Measurements from ENCODE around the gene TCF4.

The TCF4 gene

DNA sequence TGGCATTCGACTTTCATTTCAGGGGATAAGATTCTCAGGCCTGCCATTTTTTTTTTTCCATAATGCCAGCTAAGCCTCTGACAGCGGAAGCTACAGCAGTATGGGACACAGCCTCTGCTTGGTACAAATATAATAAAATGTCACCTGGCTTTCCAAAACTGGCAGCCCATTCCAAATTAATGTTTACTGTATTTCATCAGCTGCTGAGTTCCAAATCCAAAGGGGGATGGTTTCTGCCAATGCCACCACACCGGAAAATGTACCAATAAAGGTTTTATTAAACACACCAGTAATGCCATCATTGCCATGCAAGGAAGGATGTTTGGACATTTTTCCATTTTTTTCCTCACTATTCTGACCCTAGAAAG lies 352.9 kb downstream of the TCF4 start:
- H3K27ac ChIP-seq, result peak overlapping the region; percentile 83
- no peak for DNase-seq (ENCODE audit: low read depth, low spot score)
- H3K4me3 ChIP-seq, result peak overlapping the region; percentile 53
- peaks cover 40% of the 10 kb centered on the region for H3K36me3 ChIP-seq (ENCODE audit: insufficient read depth, low read length)
- H3K9ac ChIP-seq (ENCODE audit: insufficient read length), result no peak overlapping the region
- no peak for TF ChIP-seq EZH2 (IDR thresholded peaks at IDR 0.05)
- no peak for TF ChIP-seq POLR2AphosphoS5 (IDR thresholded peaks at IDR 0.05; ENCODE audit: borderline replicate concordance, low read depth, low read length)
- TF ChIP-seq FOXP2 (optimal IDR thresholded peaks at IDR 0.05; ENCODE audit: control extremely low read depth, extremely low read length, insufficient read depth), result no peak
- no peaks in the 10 kb centered on the region for H3K9me3 ChIP-seq (ENCODE audit: low read depth, low read length)

- DNase-seq (ENCODE audit: low read depth, low spot score), result peak; percentile 73
- TF ChIP-seq FOXP2 (optimal IDR thresholded peaks at IDR 0.05; ENCODE audit: control extremely low read depth, extremely low read length, insufficient read depth) (no peak), EZH2 (IDR thresholded peaks at IDR 0.05) (no peak), POLR2AphosphoS5 (IDR thresholded peaks at IDR 0.05; ENCODE audit: borderline replicate concordance, low read depth, low read length) (no peak)
- H3K4me3 ChIP-seq, result peak overlapping the region; percentile 53
- H3K9me3 ChIP-seq (ENCODE audit: low read depth, low read length), result no peaks in the 10 kb centered on the region
- H3K9ac ChIP-seq (ENCODE audit: insufficient read length), result no peak overlapping the region
- peak overlapping the region; percentile 83 for H3K27ac ChIP-seq
- H3K36me3 ChIP-seq (ENCODE audit: insufficient read depth, low read length), result peaks cover 41% of the 10 kb centered on the region
Observed at GRCh38 chr18:55234366-55235093, 353.5 kb downstream of the TCF4 start.

DNA sequence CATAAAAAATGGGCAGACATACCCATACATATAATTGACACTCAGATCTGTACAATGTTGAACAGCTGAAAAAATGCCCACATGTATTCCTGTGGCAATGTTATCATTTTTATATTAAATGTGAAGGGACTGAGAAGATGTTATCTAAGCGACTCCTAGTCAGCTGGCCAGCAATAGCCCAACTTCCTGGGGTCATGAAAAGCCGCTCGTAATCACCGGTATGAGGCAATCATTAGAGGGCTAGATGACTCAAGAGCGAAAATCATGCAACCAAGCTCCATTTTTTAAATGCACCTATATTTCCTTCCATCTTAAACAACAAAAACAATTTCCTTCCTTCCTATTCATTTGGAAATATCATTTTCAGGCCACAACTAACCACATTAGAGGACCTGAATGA lies 354.1 kb downstream of the TCF4 start:
- Histone ChIP-seq H3K4me3 (no peak overlapping the region), H3K27ac (no peak overlapping the region), H3K9me3 (ENCODE audit: low read depth, low read length) (no peaks in the 10 kb centered on the region), H3K36me3 (ENCODE audit: insufficient read depth, low read length) (peaks cover 44% of the 10 kb centered on the region), H3K9ac (ENCODE audit: insufficient read length) (no peak overlapping the region)
- no peak for DNase-seq (ENCODE audit: low read depth, low spot score)
- TF ChIP-seq FOXP2 (optimal IDR thresholded peaks at IDR 0.05; ENCODE audit: control extremely low read depth, extremely low read length, insufficient read depth) (no peak), EZH2 (IDR thresholded peaks at IDR 0.05) (no peak), POLR2AphosphoS5 (IDR thresholded peaks at IDR 0.05; ENCODE audit: borderline replicate concordance, low read depth, low read length) (no peak)

GRCh38 chr18:55232506-55232905 lies 355.5 kb downstream of the TCF4 start:
- TF ChIP-seq EZH2 (IDR thresholded peaks at IDR 0.05), result no peak
- no peak for TF ChIP-seq POLR2AphosphoS5 (IDR thresholded peaks at IDR 0.05; ENCODE audit: borderline replicate concordance, low read depth, low read length)
- TF ChIP-seq FOXP2 (optimal IDR thresholded peaks at IDR 0.05; ENCODE audit: control extremely low read depth, extremely low read length, insufficient read depth), result no peak
- peaks cover 53% of the 10 kb centered on the region for H3K36me3 ChIP-seq (ENCODE audit: insufficient read depth, low read length)
- no peak for DNase-seq (ENCODE audit: low read depth, low spot score)

GRCh38 chr18:55229682-55230081 lies 358.3 kb downstream of the TCF4 start:
- no peak for TF ChIP-seq EZH2 (IDR thresholded peaks at IDR 0.05)
- TF ChIP-seq POLR2AphosphoS5 (IDR thresholded peaks at IDR 0.05; ENCODE audit: borderline replicate concordance, low read depth, low read length), result no peak
- TF ChIP-seq FOXP2 (optimal IDR thresholded peaks at IDR 0.05; ENCODE audit: control extremely low read depth, extremely low read length, insufficient read depth), result no peak
- H3K4me3 ChIP-seq, result no peak overlapping the region
- DNase-seq (ENCODE audit: low read depth, low spot score), result no peak
- no peaks in the 10 kb centered on the region for H3K9me3 ChIP-seq (ENCODE audit: low read depth, low read length)
- no peak overlapping the region for H3K9ac ChIP-seq (ENCODE audit: insufficient read length)
- H3K36me3 ChIP-seq (ENCODE audit: insufficient read depth, low read length), result peaks cover 60% of the 10 kb centered on the region
- no peak overlapping the region for H3K27ac ChIP-seq

More at GRCh38 chr18:55232506-55232905, 355.5 kb downstream of the TCF4 start:
- Histone ChIP-seq H3K27ac (no peak overlapping the region), H3K4me3 (no peak overlapping the region), H3K9me3 (ENCODE audit: low read depth, low read length) (no peaks in the 10 kb centered on the region), H3K9ac (ENCODE audit: insufficient read length) (no peak overlapping the region)

GRCh38 chr18:55228707-55229106 lies 359.3 kb downstream of the TCF4 start:
- TF ChIP-seq POLR2AphosphoS5 (IDR thresholded peaks at IDR 0.05; ENCODE audit: borderline replicate concordance, low read depth, low read length), result no peak
- no peak for TF ChIP-seq FOXP2 (optimal IDR thresholded peaks at IDR 0.05; ENCODE audit: control extremely low read depth, extremely low read length, insufficient read depth)
- no peak for TF ChIP-seq EZH2 (IDR thresholded peaks at IDR 0.05)
- Histone ChIP-seq H3K4me3 (no peak overlapping the region), H3K27ac (no peak overlapping the region), H3K9me3 (ENCODE audit: low read depth, low read length) (no peaks in the 10 kb centered on the region), H3K9ac (ENCODE audit: insufficient read length) (no peak overlapping the region), H3K36me3 (ENCODE audit: insufficient read depth, low read length) (peaks cover 54% of the 10 kb centered on the region)
- DNase-seq (ENCODE audit: low read depth, low spot score), result no peak

DNA sequence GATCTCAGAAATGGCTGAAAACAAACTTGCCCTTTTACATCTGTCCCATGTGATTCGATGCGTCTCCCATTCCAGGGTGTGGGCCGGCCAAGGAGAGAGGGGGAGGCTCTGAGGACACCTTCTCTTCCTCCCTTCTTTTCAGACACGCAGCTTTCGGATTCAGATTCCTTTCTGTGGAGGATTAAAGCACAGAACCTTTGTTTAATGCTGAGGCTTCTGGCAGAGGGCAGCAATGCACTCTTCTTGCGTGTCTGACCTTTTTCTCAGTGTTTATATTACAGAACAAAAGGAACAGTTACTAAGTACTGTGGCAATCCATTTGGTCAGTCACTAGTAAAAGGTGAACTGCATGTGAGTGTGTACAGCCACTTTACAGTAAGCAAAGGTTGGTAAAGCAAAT lies 359.8 kb downstream of the TCF4 start:
- Histone ChIP-seq H3K27ac (no peak overlapping the region), H3K36me3 (ENCODE audit: insufficient read depth, low read length) (peaks cover 51% of the 10 kb centered on the region), H3K9ac (ENCODE audit: insufficient read length) (no peak overlapping the region), H3K4me3 (no peak overlapping the region), H3K9me3 (ENCODE audit: low read depth, low read length) (no peaks in the 10 kb centered on the region)
- DNase-seq (ENCODE audit: low read depth, low spot score), result no peak
- TF ChIP-seq POLR2AphosphoS5 (IDR thresholded peaks at IDR 0.05; ENCODE audit: borderline replicate concordance, low read depth, low read length) (no peak), EZH2 (IDR thresholded peaks at IDR 0.05) (no peak), FOXP2 (optimal IDR thresholded peaks at IDR 0.05; ENCODE audit: control extremely low read depth, extremely low read length, insufficient read depth) (no peak)

GRCh38 chr18:55227771-55228170 lies 360.2 kb downstream of the TCF4 start:
- H3K27ac ChIP-seq, result no peak overlapping the region
- H3K9me3 ChIP-seq (ENCODE audit: low read depth, low read length), result no peaks in the 10 kb centered on the region
- no peak overlapping the region for H3K9ac ChIP-seq (ENCODE audit: insufficient read length)
- DNase-seq (ENCODE audit: low read depth, low spot score), result no peak
- peaks cover 48% of the 10 kb centered on the region for H3K36me3 ChIP-seq (ENCODE audit: insufficient read depth, low read length)
- no peak for TF ChIP-seq POLR2AphosphoS5 (IDR thresholded peaks at IDR 0.05; ENCODE audit: borderline replicate concordance, low read depth, low read length)
- TF ChIP-seq EZH2 (IDR thresholded peaks at IDR 0.05), result no peak
- no peak for TF ChIP-seq FOXP2 (optimal IDR thresholded peaks at IDR 0.05; ENCODE audit: control extremely low read depth, extremely low read length, insufficient read depth)
- H3K4me3 ChIP-seq, result no peak overlapping the region
